T-helper 22 cell (primary cell): ENCODE results near the gene CREB3L1.
"Not testable (repeated sequence)": the region's sequence is repeated elsewhere in the genome, so short reads cannot be mapped to it uniquely, and the experiment has no call there.

Source experiments
- DNase-seq: peaks from one replicate; pipeline ENCODE4 v3.0.0-alpha.2; 2020; ENCODE audit warnings: low read depth

Gene CREB3L1

DNA sequence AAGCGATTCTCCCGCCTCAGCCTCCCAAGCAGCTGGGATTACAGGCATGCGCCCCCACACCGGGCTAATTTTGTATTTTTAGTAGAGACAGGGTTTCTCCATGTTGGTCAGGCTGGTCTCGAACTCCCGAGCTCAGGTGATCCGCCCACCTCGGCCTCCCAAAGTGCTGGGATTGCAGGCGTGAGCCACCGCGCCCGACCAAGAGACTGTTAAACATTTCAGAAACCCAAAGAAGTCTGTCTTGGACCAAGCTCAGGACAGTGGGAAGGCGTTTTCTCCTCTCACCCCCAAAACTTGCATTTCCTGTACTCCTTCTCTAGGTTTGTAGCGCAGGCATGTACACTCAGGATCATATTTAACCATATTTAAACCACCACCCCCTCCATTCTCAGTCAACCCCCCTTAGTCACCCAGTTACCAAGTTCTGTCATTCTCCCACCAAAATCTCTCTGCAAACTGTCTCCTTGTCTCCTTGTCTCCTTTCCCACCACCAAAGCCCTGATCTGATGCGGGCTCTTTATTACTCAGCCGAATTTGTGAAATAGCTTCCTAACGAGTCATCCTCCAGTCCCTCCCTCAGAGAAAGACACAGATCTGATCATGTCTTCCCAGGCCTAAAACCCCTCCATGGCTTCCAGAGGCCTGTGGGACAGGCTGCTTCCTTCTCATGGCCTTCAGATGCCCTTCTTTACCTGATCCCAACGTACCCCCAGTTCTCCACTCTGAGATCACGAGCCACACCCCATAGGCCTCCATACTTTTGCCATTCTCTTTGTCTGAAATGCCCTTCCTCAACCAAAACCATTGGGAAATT, 29.0 kb upstream of the CREB3L1 start:
- DNase-seq: no peak

DNA sequence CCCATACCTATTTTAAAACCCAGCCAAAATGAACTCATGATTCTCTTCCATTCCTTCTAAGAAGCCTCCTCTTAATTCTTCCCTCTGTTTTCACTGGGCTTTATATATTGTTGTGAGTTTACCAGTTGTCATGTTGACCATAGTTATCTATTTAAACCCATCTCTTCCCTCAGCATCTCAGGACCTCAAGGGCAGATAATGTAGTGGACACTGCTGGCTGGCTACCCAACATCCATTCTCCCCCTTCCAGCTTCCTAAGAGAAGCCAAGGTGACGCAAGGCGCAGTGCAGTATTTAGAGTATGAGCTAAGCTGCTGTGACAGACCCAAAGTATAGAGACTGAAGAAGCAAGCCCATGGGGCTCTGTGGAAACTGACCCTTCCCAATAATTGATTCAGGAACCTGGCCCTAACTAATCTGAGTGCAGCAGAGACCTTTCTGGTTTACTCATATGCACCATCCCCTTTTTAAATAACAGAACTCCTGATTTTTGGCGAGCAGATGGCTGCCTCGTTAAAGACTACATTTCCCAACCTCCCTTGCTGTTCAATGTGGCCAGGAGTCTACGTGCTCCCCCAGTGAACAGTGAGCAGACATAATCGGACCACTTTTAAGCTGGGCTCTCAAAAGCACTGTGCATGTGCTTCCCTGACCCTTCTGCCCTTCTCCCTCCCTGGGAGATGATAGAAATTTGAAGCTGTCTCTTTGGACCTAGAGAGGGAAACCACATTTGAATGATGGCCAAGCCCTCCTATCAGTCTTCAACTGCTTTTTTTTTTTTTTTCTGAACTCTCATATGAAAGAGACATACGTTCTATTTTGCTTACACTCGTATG, 28.1 kb upstream of the CREB3L1 start:
- no peak for DNase-seq

DNA sequence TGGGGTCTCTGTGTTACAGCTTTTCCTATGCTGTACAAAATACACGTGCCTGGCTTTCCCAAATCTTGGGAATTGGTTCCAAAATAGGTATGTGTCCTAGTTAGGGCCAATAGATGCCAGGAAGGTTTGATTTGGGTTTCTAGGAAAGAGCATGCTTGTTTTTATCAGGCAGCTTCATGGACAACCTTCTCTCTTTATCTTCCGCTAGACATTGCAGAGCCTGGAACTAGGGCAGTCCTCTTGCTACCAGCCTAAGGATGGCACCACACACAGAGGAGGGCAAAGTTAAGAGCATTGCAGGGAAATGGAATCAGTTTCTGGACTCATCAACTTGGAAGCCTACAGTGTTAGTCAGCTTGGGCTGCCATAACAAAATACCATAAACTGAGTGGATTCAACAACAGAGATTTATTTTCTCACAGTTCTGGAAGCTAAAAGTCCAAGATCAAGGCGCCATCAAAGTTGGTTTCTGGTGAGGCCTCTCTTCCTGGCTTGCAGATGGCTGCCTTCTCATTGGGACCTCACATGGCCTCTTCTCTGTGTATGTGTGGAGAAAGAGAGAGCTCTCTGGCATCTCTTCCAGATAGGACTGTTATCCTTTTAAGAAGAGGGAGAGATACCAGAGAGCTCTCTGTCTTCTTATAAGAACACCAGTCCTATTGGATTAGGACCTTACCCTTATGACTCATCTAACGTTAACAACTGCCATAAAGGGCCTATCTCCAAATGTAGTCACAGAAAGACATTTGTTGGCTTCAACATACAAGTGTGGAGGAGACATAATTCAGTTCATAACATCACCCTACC, 27.3 kb upstream of the CREB3L1 start:
- DNase-seq: no peak

DNA sequence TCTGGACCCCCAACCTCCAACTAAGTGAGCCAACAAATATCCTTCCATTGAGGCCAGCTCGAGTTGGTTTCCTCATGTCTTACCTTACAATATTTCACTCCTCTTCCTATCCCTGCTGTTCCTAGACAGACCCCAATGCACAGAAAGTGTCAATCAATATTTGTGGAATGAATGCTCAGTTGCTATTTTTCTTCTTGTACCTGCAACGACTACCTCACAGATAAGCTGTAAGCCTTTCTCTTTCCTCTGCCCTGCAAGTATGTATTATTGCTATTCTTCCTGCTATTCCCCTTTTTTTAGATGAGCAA, 26.8 kb upstream of the CREB3L1 start:
- DNase-seq: no peak

DNA sequence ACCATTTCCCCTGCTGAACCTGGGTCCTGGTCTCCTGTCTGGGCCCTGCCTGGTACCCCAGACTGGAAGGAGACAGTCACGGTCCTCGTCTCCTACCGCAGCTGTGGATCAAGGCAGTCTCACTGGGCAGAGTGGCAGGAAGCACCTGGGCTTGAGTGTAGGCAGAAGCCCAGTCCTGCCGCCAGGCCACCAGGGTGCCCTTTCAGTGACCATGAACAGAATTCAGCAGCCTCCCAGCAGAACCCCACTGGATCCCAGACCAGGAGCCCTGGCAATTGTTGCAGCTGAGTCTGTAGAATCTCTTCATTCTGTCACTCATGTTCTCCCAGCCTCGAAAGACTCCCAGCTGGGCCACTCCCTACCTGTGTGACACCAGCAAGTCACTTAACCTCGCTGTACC, 25.5 kb upstream of the CREB3L1 start:
- no peak for DNase-seq

DNA sequence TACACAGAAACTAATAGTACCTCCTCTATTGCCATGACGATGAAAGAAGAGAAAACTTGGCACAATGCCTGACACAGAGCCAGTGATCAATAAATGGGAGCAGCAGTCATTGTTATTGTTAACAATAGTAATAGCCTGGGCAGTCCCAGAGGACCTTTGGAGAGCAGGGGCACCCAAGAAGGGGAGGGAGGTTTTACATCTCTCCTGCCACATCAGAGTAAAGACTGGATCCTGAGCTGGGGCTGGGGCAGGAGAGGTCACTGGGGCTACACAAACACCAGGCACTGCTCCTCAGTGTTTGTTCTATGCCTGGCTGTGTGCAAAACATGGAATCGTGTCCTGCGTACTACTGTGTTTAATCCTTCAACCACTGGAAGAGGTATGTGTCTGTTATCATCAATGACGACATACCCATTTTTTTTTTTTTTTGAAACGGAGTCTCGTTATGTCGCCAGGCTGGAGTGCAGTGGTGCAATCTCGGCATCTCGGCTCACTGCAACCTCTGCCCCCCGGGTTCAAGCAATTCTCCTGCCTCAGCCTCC, 25.0 kb upstream of the CREB3L1 start:
- DNase-seq: no peak

DNA sequence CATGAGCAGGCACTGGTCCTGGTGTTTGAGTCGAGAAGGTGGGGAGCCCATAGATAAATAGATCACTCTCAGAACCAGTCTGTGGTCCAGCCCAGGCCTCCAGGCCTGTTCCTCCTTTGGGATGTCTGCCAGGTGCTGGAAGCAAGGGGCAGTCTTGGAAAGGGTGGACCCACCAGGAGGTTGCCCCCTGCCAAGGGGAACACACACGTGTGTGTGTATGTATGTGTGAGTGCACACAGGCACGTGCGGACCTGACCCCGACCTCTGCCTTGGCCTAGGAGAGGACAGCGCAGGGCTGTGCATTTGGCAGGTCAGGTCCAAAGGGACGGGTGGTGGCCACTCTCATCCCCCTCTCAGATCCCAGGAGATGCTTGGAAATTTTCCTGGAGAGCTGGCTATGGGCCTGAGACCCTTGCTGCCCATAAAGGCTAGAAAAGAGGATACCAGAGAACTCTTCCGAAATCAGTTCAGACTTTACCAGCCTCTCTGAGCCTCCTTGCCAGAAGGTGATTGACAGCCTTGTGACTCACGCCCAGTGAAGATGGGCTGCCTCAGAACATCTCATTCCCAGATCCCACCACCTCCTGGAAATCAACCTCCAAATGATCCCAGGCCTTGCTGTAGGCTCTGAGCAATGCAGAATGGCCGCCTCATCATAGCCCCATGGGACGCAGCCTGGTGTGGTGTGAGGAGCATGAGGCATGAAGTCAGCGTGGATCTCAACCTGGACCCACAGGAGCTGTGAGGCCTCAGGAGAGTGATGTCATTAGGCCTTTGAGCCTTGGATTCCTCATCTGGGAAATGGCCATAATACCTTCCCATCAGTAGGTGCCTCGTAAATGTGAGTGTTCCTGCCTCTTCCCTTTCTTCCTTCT, 24.0 kb upstream of the CREB3L1 start:
- no peak for DNase-seq

DNA sequence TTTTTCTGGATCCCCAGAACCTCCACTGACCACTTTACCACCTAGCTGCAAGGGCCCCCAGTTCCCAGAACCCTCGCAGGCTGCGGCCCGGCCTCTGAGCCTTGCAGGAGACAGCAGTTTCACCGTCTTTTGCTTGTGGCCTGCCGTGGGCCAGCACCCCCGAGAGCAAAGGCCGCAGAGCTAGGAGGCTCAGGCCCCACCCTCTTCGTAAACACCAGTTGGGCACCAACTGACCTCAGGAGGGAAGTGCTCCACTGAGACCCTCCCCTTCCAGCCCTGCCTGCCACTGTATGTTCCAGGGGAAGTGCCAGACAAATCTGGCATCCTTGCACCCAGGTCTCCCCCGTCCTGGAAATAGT, 23.4 kb upstream of the CREB3L1 start:
- DNase-seq: no peak

DNA sequence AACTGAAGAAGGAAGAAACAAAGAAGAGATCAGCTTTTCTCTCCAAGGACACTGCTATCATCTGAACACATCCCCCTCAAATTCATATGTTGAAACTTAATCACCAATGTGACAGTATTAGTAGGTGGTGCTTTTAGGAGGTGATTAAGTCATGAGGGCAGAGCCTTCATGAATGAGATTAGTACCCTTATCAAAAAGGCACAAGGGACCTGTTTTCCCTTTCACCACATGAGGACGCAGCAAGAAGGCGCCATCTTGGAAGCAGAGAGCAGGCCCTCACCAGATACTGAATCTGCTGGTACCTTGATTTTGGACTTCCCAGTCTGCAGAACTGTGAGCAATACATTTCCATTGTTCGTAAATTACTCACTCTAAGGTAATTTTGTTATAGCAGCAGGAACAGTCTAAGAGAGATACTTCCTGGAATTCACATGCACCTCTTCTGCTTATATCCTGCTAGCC, 20.9 kb upstream of the CREB3L1 start:
- no peak for DNase-seq

DNA sequence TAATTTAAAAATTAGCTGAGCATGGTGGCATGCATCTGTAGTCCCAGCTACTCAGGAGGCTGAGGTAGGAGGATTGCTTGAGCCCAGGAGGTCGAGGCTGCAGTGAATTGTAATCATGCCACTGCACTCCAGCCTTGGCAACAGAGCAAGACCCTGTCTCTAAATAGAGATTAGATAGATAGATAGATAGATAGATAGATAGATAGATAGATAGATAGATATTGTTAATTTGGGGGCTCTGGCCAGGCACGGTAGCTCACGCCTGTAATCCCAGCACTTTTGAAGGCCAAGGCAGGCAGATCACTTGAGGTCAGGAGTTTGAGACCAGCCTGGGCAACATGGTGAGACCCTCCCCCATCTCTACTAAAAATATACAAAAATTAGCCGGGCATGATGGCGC, 18.1 kb upstream of the CREB3L1 start:
- not testable (repeated sequence) for DNase-seq

DNA sequence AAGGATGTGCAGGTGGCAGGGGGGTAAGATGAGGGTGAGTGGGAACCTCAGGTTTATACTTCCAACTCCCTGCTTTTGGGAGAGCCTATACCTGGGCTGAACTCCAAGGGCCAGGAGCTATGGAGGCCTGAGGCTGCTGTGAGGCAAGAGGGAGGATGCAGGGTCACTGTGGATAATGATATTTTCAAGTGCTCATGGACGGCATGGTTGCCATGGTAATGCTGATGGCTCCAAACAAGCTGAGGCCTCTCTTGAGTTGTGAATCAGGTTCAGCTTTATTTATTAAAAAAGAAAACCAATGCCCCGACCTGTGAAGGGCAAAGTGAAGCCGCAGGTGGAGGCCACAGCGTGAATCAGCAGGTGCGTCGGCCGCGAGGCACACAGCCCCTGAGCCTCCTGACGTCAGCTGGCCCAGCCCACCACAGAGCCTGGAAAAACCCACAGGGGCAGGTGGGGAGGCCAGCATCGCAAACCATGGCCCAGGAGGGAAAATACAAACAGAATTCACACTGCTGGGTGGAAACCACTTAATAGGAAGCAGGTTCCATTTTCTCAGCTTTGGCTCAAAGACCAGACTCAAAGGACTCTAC, 17.4 kb upstream of the CREB3L1 start:
- DNase-seq: no peak

DNA sequence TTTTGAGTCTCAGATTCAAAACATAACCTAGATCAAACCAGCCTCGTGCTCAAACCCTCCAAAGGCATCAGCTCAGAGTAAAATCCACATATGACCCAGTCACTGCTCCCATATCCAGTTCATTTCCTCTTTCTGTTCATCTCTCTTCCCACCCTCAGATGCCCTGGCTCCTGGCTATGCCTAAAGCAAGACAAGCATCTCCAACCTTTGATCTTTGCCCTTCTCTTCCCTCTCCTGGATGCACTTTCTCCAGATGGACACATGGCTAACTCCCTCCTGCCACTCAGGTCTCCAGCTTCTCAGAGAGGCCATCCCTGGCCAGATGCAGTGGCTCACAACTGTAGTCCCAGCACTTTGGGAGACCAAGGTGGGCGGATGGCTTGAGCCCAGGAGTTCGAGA, 14.3 kb upstream of the CREB3L1 start:
- DNase-seq: no peak

DNA sequence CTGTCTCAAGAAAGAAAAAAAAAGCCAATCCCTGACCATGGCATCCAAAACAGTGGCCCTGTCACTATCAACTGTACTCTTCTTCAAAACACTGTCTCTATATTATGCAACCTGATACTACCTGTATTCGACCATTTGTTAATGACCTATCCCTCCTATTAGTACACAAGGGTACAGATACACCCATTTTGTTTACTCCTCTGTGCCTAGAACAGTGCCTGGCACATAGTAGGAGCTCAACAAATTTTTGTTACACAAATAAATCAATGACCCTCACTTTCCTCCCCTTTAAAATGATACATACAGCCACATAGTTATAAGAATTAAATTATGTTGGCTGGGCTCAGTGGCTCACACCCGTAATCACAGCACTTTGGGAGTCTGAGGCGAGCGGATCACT, 13.4 kb upstream of the CREB3L1 start:
- DNase-seq: no peak

DNA sequence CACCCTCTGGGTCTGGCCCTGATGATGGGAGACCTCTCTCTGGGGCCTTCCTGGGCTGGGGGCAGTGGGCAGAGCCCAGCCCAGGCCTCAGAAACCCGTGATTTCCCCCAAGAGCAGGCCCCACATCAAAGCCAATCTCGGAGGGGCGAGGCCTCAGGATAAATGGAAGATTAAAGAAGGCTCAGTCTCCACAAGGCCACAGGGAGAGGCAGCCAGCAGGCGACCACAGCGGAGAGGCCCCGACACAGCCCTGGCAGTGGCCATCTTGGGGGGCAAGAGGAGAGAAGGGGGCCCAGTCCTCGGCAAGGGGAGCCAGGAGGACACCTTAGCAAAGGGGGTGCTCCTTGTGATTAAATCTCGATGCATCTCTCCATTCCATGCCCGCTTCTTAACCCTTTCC, 12.5 kb upstream of the CREB3L1 start:
- no peak for DNase-seq

DNA sequence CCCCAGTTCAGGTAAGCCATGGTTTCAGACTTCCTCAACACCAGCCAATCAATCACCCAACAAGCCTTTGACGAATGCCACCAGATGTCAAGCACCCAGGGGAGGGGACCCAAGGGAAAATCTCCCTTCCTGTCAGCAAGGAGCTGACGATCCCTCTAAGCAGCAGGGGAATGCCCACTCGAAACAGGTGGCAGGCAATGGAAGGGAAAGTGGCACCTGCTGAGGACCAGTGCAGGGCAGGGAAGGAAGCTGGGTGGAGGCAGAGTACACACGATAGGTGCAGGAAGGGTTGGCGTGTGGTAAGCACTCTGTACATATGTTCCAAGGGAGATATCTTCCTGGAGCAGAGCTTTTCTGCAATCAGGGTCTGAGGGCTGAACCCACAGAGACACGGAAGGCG, 11.7 kb upstream of the CREB3L1 start:
- no peak for DNase-seq

DNA sequence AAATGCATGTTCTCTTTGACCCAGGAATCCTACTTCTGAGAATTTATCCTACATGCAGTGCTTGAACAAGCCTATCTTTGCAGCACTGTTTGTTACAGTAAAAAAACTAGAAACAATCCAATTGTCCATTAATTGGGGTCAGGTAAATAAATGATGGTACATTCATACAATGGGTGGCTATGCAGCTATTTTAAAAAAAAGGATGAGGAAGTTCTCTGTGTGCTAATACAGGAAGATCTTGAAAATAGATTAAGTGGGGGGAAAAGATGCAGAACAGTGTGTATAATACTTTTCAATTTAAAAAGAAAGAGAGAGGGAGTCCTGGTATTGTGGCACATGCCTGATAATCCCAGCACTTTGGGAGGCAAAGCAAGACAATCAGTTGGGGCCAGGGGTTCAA, 9.5 kb upstream of the CREB3L1 start:
- DNase-seq: no peak

DNA sequence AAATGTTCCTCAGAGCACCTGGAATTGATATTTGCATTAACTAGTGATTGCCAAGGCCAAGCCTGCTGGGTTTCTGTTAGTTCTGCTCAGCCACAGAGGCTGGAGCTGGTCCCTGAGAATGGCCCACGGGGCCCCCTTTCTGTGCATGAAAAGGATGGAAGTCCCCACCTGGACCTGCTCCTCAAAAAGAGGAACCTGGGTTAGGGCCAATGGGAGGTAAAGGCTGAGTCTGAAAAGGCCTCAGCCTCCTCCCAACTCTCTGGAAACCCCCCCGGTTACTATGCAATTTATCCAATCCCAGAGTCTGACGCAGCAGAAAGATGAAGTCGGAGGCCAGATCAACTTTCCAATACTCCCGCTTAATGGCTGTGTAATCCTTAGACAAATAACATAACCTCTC, 6.8 kb upstream of the CREB3L1 start:
- DNase-seq: no peak

DNA sequence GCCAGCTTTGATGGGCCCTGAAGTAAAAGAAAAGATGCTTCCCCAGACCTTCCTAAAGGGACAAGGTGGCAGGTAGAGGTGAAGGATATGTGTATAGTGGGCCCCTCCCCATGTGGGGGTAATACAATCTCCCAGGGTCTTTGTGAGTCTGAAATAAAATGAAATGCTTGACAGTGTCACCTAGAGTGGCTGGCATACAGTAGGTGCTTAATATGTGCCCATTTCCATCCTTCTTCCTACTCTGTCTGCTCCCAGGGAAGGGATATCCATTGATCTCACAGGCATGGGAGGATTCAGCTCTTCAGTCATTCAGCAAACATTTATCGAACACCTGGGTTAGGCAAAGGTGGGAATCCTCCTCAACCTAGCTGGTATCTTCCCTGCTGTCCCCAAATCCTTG, 6.1 kb upstream of the CREB3L1 start:
- no peak for DNase-seq

DNA sequence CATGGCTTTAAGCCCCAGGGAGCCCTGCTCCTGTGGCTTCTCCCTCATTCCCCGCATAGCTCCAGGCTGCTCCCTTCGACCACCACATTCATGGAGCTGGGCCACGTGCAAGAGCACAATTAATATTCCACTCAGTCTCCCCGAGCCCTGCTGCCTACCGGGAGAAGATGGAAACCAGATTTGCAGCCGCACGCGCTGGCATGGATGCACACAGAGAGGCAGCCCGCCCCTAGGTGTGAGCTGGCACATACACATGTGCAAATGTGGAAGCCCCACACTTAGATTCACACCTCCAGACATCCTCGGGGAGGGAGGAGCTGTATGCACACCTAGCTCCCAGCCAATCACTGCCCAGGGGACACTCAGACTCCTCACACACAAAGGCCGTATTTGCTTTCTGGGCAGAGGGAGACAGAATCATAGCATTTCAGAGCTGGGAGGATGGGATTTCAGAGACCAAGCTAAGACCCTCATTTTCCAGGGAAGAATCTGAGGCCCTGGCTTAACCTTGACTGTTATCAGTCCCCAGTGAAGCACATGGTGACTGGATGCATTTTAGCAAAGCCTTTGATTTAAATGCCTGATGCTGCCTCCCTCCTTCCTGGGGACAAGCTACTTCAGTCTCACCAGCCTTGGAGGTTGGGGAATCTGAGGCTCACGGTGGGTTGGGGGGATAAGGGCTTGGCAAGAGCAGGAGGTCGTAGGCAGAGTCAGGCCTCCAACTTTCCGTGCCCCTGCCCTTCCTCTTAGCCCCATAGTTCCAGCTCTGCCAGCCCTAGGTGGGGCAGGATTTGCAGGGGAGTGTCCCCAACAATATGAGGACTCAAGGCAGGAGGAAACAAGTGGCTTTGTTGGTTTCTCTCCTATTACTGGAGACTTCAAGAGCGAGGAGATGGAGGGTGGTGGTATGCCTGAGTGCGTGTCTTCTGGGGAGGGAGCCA, 5.3 kb upstream of the CREB3L1 start:
- DNase-seq: no peak

DNA sequence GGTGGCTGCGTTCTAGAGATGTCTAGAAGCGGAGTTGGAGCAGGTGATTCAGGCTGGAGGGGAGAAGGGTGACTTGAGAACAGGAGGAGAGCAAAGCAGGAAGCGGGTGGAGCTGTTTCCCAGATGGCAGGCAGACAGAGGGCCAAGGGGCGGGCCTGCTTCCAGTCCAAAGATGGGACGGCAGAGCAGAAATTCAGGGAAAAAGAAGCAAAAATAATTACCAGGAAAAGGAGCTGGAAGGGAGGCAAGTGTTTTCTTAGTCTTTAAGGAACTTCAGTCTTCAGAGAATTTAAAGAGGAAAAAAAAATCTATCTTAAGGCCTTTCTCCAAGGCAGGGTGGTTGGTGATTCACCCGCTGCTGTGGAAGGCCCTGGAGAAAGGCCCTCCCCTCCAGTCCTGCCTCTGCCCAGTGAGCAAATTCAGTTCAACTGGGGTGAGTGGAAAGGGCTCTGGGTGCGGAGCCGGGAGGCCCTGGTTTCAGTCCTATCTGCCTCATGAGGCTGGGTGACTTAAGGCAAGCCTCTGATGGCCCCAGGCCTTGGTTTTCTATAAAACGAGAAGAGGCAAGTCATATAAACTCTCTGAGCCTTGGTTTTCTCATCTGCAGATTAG, 4.5 kb upstream of the CREB3L1 start:
- no peak for DNase-seq
